HUES64 (cell line): ENCODE data around the gene GGT5.

ENCODE experiments used
- H3K27ac ChIP-seq: 2 replicates; pipeline ENCODE4 v1.7.0; 2013; ENCODE audit warnings: low read depth, low read length, inconsistent platforms
- H3K27me3 ChIP-seq: 2 replicates; pipeline ENCODE4 v1.6.1; 2013; ENCODE audit warnings: mild to moderate bottlenecking, low read length; ENCODE audit not compliant: insufficient read depth
- H3K36me3 ChIP-seq: 2 replicates; pipeline ENCODE4 v1.6.1; 2013; ENCODE audit warnings: mild to moderate bottlenecking, low read length; ENCODE audit not compliant: insufficient read depth
- H3K4me1 ChIP-seq: 2 replicates; pipeline ENCODE4 v1.6.1; 2013; ENCODE audit warnings: mild to moderate bottlenecking, low read length, moderate library complexity; ENCODE audit not compliant: insufficient read depth
- H3K4me3 ChIP-seq: 2 replicates; pipeline ENCODE4 v1.5.1; 2013; ENCODE audit warnings: mild to moderate bottlenecking, low read length, moderate library complexity
- H3K9ac ChIP-seq: 2 replicates; pipeline ENCODE4 v1.6.1; 2013; ENCODE audit warnings: mild to moderate bottlenecking, low read depth, low read length
- H3K9me3 ChIP-seq: 2 replicates; pipeline ENCODE4 v1.6.1; 2013; ENCODE audit warnings: low read depth, low read length; ENCODE audit not compliant: insufficient read depth
- WGBS: fragments of 150-250, 120-280 bp; methylation state at CpG from one replicate; pipeline ENCODE4 v1.1.7; 2013; ENCODE audit warnings: missing lambda C conversion rate; 5-methylcytosine and 5-hydroxymethylcytosine counted together

Gene GGT5

GRCh38 chr22:24191893-24192292 is 53.0 kb downstream of the GGT5 start:
- H3K27me3 ChIP-seq = no peaks in the 10 kb centered on the region
- H3K9ac ChIP-seq = no peak overlapping the region
- no peaks in the 10 kb centered on the region for H3K4me1 ChIP-seq
- H3K27ac ChIP-seq = no peak overlapping the region
- WGBS = 95% methylated on average over 5 of the region's 5 CpGs
- no peaks in the 10 kb centered on the region for H3K36me3 ChIP-seq
- H3K4me3 ChIP-seq = no peak overlapping the region
- no peaks in the 10 kb centered on the region for H3K9me3 ChIP-seq

- Histone ChIP-seq H3K9me3 (no peaks in the 10 kb centered on the region), H3K9ac (no peak overlapping the region), H3K27ac (no peak overlapping the region), H3K27me3 (no peaks in the 10 kb centered on the region), H3K4me1 (no peaks in the 10 kb centered on the region), H3K4me3 (no peak overlapping the region), H3K36me3 (no peaks in the 10 kb centered on the region)
- 90% methylated on average over 12 of the region's 12 CpGs for WGBS
These were observed 53.5 kb downstream of the GGT5 start for GRCh38 chr22:24191381-24191841.

DNA sequence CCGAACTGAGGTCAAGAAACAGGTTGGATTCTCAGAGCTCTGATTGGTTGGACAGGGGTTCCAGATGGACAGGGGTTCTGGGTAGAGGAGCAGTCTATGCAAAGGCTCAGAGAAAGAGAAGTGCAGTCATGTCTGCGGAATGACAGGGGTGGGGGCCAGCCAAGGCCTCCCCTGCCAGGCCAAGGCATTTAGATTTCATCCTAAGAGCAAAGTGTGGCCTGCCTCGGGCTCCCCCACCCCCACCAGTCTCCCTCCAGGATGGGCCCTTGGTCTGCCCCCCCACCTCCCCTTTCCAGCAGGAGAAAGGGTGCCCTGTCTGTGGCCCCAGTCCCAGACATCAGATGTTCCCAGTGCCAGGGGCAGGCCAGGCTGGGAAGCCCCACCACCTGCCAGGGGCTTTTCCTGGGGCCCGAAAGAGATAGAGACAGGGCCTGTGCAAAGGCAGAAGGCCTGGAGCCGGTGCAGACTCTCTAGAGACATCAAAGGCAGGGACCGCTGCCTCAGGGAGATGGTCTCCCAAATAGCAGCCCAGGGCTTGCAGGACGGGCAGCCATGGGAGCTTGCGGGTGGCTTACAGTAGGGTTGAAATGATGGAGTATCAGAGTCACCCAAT is 54.2 kb downstream of the GGT5 start:
- Histone ChIP-seq H3K27ac (no peak overlapping the region), H3K9me3 (no peaks in the 10 kb centered on the region), H3K9ac (no peak overlapping the region), H3K36me3 (no peaks in the 10 kb centered on the region), H3K4me1 (no peaks in the 10 kb centered on the region), H3K27me3 (no peaks in the 10 kb centered on the region), H3K4me3 (no peak overlapping the region)
- WGBS = 93% methylated on average over 8 of the region's 8 CpGs

GRCh38 chr22:24190159-24190540 is 54.7 kb downstream of the GGT5 start:
- no peak overlapping the region for H3K27ac ChIP-seq
- no peak overlapping the region for H3K4me3 ChIP-seq
- no peaks in the 10 kb centered on the region for H3K4me1 ChIP-seq
- 89% methylated on average over 14 of the region's 14 CpGs for WGBS
- no peak overlapping the region for H3K9ac ChIP-seq
- H3K27me3 ChIP-seq = no peaks in the 10 kb centered on the region
- no peaks in the 10 kb centered on the region for H3K9me3 ChIP-seq
- no peaks in the 10 kb centered on the region for H3K36me3 ChIP-seq

- Histone ChIP-seq H3K27ac (no peak overlapping the region), H3K27me3 (no peaks in the 10 kb centered on the region), H3K9me3 (no peaks in the 10 kb centered on the region), H3K4me1 (no peaks in the 10 kb centered on the region), H3K36me3 (no peaks in the 10 kb centered on the region), H3K9ac (no peak overlapping the region), H3K4me3 (no peak overlapping the region)
- WGBS = 68% methylated on average over 23 of the region's 23 CpGs
These were observed 55.4 kb downstream of the GGT5 start for GRCh38 chr22:24189249-24190158.

- Histone ChIP-seq H3K9ac (no peak overlapping the region), H3K27ac (no peak overlapping the region), H3K36me3 (no peaks in the 10 kb centered on the region), H3K4me3 (no peak overlapping the region), H3K4me1 (no peaks in the 10 kb centered on the region), H3K9me3 (no peaks in the 10 kb centered on the region), H3K27me3 (no peaks in the 10 kb centered on the region)
- 92% methylated on average over 17 of the region's 17 CpGs for WGBS
These were observed 56.1 kb downstream of the GGT5 start for GRCh38 chr22:24188705-24189248.

DNA sequence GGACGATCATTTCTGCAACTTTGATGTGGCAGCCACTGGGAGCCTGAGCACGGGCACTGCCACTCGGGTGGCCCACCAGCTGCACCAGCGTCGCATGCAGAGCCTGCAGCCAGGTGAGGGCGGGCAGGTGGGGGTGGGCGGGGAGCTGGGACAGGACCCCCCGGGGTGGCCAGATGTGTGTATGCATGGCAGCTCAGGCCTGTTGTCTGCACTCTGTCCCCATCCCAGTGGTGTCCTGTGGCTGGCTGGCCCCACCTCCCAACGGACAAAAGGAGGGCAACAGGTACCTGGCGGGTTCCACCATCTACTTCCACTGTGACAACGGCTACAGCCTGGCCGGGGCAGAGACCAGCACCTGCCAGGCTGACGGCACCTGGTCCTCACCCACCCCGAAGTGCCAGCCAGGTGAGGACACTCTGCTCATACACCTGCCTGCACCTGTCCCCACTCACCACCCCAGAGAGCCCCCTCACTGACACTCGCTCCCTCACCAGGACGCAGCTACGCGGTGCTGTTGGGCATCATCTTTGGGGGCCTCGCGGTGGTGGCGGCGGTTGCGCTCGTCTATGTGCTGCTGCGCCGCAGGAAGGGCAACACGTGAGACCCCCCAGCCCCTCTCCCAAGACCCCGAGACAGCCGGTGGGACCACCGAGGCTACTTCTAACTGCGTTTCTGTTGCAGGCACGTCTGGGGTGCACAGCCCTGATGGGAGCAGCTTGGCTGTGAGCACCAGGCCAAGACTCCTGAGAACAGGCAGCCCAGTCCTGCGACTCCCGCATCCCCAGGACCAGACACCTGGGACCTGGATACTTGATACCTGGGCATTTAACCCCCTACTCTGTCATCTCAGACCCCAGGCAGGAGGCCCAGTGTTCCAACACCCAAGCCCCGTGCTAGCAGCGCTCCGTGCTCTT is 56.9 kb downstream of the GGT5 start:
- WGBS = 92% methylated on average over 37 of the region's 37 CpGs
- no peak overlapping the region for H3K4me3 ChIP-seq
- H3K4me1 ChIP-seq = no peaks in the 10 kb centered on the region
- no peaks in the 10 kb centered on the region for H3K27me3 ChIP-seq
- H3K9me3 ChIP-seq = no peaks in the 10 kb centered on the region
- H3K9ac ChIP-seq = no peak overlapping the region
- H3K36me3 ChIP-seq = no peaks in the 10 kb centered on the region
- H3K27ac ChIP-seq = no peak overlapping the region

DNA sequence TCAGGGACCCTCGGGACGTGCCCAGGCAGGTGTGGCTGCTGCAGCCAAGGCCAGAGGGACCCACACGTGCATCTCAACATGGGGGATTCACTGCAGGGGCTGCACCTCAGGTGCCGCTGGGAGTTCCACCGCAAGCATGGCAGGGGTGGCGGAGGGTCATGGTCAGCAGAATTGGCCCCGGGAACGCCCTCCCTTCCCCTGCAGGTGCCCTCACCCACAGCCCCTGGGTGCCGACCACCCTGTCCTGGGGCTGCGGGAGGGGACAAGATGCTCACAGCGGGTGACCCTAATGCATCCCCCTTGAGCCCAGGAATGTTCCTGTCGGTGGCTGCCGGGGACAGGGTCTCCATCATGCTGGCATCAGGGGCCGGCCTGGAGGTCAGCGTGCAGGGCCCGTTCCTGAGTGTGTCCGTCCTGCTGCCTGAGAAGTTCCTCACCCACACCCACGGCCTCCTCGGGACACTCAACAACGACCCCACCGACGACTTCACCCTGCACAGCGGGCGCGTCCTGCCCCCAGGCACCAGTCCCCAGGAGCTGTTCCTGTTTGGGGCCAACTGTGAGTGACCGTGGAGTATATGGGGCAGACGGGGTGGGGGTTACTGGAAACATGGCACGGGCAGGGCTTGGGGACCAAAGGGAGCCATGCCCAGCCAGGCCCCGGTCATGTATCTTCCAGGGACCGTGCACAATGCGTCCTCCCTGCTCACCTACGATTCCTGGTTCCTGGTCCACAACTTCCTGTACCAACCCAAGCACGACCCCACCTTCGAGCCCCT is 57.8 kb downstream of the GGT5 start:
- H3K9me3 ChIP-seq = no peaks in the 10 kb centered on the region
- 93% methylated on average over 34 of the region's 34 CpGs for WGBS
- no peak overlapping the region for H3K4me3 ChIP-seq
- no peaks in the 10 kb centered on the region for H3K27me3 ChIP-seq
- H3K4me1 ChIP-seq = no peaks in the 10 kb centered on the region
- no peak overlapping the region for H3K9ac ChIP-seq
- no peak overlapping the region for H3K27ac ChIP-seq
- no peaks in the 10 kb centered on the region for H3K36me3 ChIP-seq

DNA sequence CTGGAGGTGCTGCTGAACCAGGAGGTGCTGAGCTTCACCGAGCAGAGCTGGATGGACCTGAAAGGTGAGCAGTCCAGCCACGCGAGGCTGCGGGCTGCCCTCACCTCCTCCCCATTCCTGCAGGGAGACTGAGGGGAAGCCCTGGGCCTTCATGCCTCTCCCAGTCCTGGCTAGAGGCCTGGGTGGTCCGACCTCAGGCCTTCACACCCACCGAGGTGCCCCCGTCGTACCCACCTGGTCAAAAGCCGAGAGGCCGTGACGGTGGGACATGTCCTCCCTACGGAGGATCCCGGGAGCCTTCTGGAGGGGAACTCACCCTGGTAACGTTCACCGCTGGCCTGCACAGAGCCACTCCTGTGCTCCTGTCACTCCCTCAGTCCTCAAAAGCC is 58.5 kb downstream of the GGT5 start:
- Histone ChIP-seq H3K27me3 (no peaks in the 10 kb centered on the region), H3K36me3 (no peaks in the 10 kb centered on the region), H3K9me3 (no peaks in the 10 kb centered on the region), H3K27ac (no peak overlapping the region), H3K9ac (no peak overlapping the region), H3K4me1 (0 out of 2 replicates have a peak, but pooled peaks cover 4% of the 10 kb centered on the region), H3K4me3 (no peak overlapping the region)
- WGBS = 93% methylated on average over 15 of the region's 15 CpGs
